Endothelial cell of umbilical vein (primary cell): ENCODE data around the gene SLC6A18. TPM values are rescaled to one million over a fixed set of nuclear protein-coding genes. Genes with fewer than 3 reads are reported as not detected.

Experiments
- BruUV-seq: library from RNA; stranded (reverse); fragments of 400-500 nt; replicated peaks from 2 replicates; lab custom pipeline; 2021; lab: Mats Ljungman, UMichigan
- CTCF ChIA-PET: fragments of 300-600, 350-600 bp; sonication (Branson Sonifier 250); formaldehyde crosslinking; loops from one replicate; lab custom pipeline; 2021; ENCODE audit warnings: antibody characterized with exemption, inconsistent platforms; lab: Charles Lee
- POLR2A ChIA-PET: fragments of 300-600, 350-600 bp; sonication (Branson Sonifier 250); formaldehyde crosslinking; loops from one replicate; lab custom pipeline; 2021; ENCODE audit warnings: antibody characterized with exemption, inconsistent platforms; lab: Charles Lee
- DNase-seq: peaks from one replicate; pipeline ENCODE4 v3.0.0-alpha.2; 2011; ENCODE audit warnings: low read depth, low spot score
- FAIRE-seq: peaks from 2 replicates; lab custom pipeline; 2011; peaks lifted over from hg19 to GRCh38; lab: Jason Lieb, UNC
- H2AFZ ChIP-seq: 2 replicates; pipeline ENCODE4 v1.6.0; 2012; ENCODE audit warnings: low read depth, low read length, control low read depth, inconsistent platforms
- H3K27ac ChIP-seq: 2 replicates; pipeline ENCODE4 v1.5.1; 2011; ENCODE audit warnings: low read depth, mild to moderate bottlenecking, control low read depth, low read length, moderate library complexity; ENCODE audit not compliant: insufficient read depth
- H3K27me3 ChIP-seq, 2 experiments: 2 replicates each; pipeline versions ENCODE4 v1.6.0 to v1.6.1; 2011; ENCODE audit warnings: low read length in 2 of 2, mixed read lengths in 1 of 2; ENCODE audit not compliant: control insufficient read depth in 2 of 2, insufficient read depth in 2 of 2
- H3K36me3 ChIP-seq, 2 experiments: 2 replicates in 1 of 2; 3 replicates in 1 of 2; pipeline ENCODE4 v1.5.1; 2011; ENCODE audit warnings: low read length in 2 of 2, mild to moderate bottlenecking in 1 of 2, moderate library complexity in 1 of 2; ENCODE audit not compliant: control insufficient read depth in 2 of 2, insufficient read depth in 2 of 2; ENCODE audit errors: extremely low read depth in 1 of 2
- H3K4me1 ChIP-seq: 3 replicates; pipeline ENCODE4 v1.5.1; 2011; ENCODE audit warnings: mild to moderate bottlenecking, low read length; ENCODE audit not compliant: control insufficient read depth, insufficient read depth; ENCODE audit errors: extremely low read depth
- H3K4me2 ChIP-seq: 2 replicates; pipeline ENCODE4 v1.6.1; 2011; ENCODE audit warnings: low read length, control low read depth, mixed read lengths; ENCODE audit not compliant: insufficient read depth
- H3K4me3 ChIP-seq, 3 experiments: fragments of 200-600 bp in 1 of 3; sonication (generic), shearing (Covaris generic) in 1 of 3; replicated peaks in 1 of 3; 2 replicates each; pipeline ENCODE4 v1.5.1; 2011 to 2016; ENCODE audit warnings: control low read depth in 3 of 3, low read length in 3 of 3, mild to moderate bottlenecking in 2 of 3, inconsistent platforms in 1 of 3, low read depth in 1 of 3, moderate library complexity in 1 of 3; ENCODE audit not compliant: insufficient read depth in 1 of 3
- H3K79me2 ChIP-seq: 2 replicates; pipeline ENCODE4 v1.6.0; 2012; ENCODE audit warnings: low read length, inconsistent platforms; ENCODE audit not compliant: control insufficient read depth, insufficient read depth
- H3K9ac ChIP-seq: replicated peaks from 2 replicates; pipeline ENCODE3; 2011; ENCODE audit warnings: low read length, control low read depth; ENCODE audit not compliant: insufficient read depth; ENCODE audit errors: extremely low read depth
- H3K9me1 ChIP-seq: replicated peaks from 3 replicates; pipeline ENCODE4 v1.6.0; 2011; ENCODE audit warnings: mild to moderate bottlenecking, low read length; ENCODE audit not compliant: control insufficient read depth, insufficient read depth; ENCODE audit errors: extremely low read depth
- H3K9me3 ChIP-seq: replicated peaks from 2 replicates; pipeline ENCODE4 v1.5.1; 2012; ENCODE audit warnings: low read length, inconsistent platforms; ENCODE audit not compliant: control insufficient read depth, insufficient read depth
- H4K20me1 ChIP-seq: replicated peaks from 2 replicates; pipeline ENCODE3; 2011; ENCODE audit warnings: mild to moderate bottlenecking, low read length; ENCODE audit not compliant: control insufficient read depth, insufficient read depth; ENCODE audit errors: extremely low read depth
- EZH2 ChIP-seq: IDR thresholded peaks from 2 replicates; pipeline ENCODE4 v1.6.1; 2012; ENCODE audit warnings: borderline replicate concordance, low read depth, mild to moderate bottlenecking, moderate library complexity, low read length, inconsistent platforms; ENCODE audit not compliant: severe bottlenecking
- FOS ChIP-seq: IDR thresholded peaks from 2 replicates; pipeline ENCODE4 v1.6.1; 2011; ENCODE audit warnings: mild to moderate bottlenecking, low read length, moderate library complexity, borderline replicate concordance; ENCODE audit not compliant: insufficient read depth
- GATA2 ChIP-seq: IDR thresholded peaks from 2 replicates; pipeline ENCODE4 v1.7.0; 2011; ENCODE audit warnings: low read depth, mild to moderate bottlenecking, moderate library complexity, mixed read lengths, low read length; ENCODE audit not compliant: insufficient read length, insufficient read depth
- JUN ChIP-seq: IDR thresholded peaks from 2 replicates; pipeline ENCODE4 v1.6.1; 2011; ENCODE audit warnings: borderline replicate concordance, low read depth; ENCODE audit not compliant: insufficient read length, insufficient read depth
- POLR2AphosphoS5 ChIP-seq: IDR thresholded peaks from 2 replicates; pipeline ENCODE4 v1.6.1; 2012; ENCODE audit warnings: low read depth, mild to moderate bottlenecking, control low read depth, low read length, moderate library complexity; ENCODE audit not compliant: insufficient read depth
- dilution Hi-C: fragments of 300-500 bp; cut with MboI; formaldehyde crosslinking; loops from one replicate; pipeline ENCODE4 v1.15.0; 2019; ENCODE audit warnings: low sequenced_read_pairs; ENCODE audit not compliant: extremely low pct_ligation_motif_present
- intact Hi-C: fragments of 100-400 bp; cut with micrococcal nuclease; formaldehyde crosslinking; loops from one replicate; pipeline ENCODE4 v1.10.0; 2022
- polyA plus RNA-seq, 4 experiments: library from polyadenylated mRNA; depleted of rRNA in 3 of 4; stranded (reverse) in 3 of 4; unstranded in 1 of 4; fragments of >200 nt; gene quantifications; 2 replicates each; pipeline versions ENCODE4 v1.2.1 to v1.2.3, GENCODE V29; 2011 to 2012; ENCODE audit warnings: missing spikeins in 1 of 4
- total RNA-seq: library from RNA; stranded (reverse); gene quantifications from 2 replicates; pipeline ENCODE4 v1.2.3, GENCODE V29; 2021
- TF ChIP-seq, protein P1 (sequence below), 2 donors: IDR thresholded peaks; 1 replicate in 1 of 2; 2 replicates in 1 of 2; pipeline ENCODE4 v1.5.1; 2011; ENCODE audit warnings: low read length in 2 of 2, mild to moderate bottlenecking in 2 of 2, moderate library complexity in 2 of 2, control low read depth in 1 of 2, inconsistent platforms in 1 of 2, low read depth in 1 of 2; ENCODE audit not compliant: insufficient read depth in 1 of 2; ENCODE audit errors: extremely low read depth in 1 of 2

Gene SLC6A18
- total and polyA plus RNA-seq, 2 donors (not counting 3 experiments of a cell fraction or from before 2014, with no cell fraction given) = not detected

DNA sequence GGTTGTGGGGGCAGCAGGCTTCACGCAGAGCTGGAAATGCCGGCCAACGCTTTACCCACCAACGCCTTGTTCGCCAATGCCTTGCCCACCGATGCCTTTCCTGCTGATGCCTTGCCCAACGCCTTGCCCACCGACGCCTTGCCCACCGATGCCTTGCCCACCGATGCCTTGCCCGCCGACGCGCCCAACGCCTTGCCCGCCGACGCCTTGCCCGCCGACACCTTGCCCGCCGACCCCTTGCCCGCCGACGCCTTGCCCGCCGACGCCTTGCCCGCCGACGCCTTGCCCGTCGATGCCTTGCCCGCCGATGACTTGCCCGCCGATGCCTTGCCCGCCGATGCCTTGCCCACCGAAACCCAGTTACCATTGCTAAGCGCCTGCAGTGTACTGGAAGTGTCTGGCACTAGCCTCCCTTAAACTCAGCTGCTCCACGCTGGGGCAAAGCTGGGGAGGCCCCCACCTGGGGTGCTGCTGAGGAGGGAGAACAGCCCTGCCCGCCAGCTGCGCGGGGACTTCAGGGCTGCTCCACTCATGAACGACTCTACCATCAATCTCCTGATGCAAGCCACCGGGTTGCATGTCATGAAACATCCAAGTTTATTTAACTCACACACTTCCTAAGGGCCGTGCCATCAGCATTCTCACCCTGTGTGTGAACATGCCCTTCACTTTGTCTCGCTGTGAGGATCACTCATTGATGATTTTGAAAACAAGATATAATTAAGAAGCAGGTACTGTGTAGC, 1.8 kb downstream of the SLC6A18 start:
- Histone ChIP-seq H3K4me1 (no peaks in the 10 kb centered on the region), H4K20me1 (no peaks in the 10 kb centered on the region), H3K4me3 (no peak overlapping the region), H3K4me2 (no peak overlapping the region), H3K27ac (no peak overlapping the region), H3K9me1 (no peaks in the 10 kb centered on the region), H2AFZ (no peak overlapping the region), H3K79me2 (no peaks in the 10 kb centered on the region), H3K27me3 (peaks cover 0 to 2% of the 10 kb centered on the region in 2 experiments), H3K9me3 (no peaks in the 10 kb centered on the region), H3K36me3 (no peaks in the 10 kb centered on the region), H3K9ac (no peak overlapping the region)
- BruUV-seq = no TSS peak
- no peak for FAIRE-seq
- dilution Hi-C loops = no loop called here
- CTCF ChIA-PET = no interaction called here
- DNase-seq = no peak
- POLR2A ChIA-PET = no interaction called here
- TF ChIP-seq POLR2AphosphoS5 (no peak), FOS (no peak), JUN (no peak), EZH2 (no peak), GATA2 (no peak)
- TF ChIP-seq, protein P1, sequence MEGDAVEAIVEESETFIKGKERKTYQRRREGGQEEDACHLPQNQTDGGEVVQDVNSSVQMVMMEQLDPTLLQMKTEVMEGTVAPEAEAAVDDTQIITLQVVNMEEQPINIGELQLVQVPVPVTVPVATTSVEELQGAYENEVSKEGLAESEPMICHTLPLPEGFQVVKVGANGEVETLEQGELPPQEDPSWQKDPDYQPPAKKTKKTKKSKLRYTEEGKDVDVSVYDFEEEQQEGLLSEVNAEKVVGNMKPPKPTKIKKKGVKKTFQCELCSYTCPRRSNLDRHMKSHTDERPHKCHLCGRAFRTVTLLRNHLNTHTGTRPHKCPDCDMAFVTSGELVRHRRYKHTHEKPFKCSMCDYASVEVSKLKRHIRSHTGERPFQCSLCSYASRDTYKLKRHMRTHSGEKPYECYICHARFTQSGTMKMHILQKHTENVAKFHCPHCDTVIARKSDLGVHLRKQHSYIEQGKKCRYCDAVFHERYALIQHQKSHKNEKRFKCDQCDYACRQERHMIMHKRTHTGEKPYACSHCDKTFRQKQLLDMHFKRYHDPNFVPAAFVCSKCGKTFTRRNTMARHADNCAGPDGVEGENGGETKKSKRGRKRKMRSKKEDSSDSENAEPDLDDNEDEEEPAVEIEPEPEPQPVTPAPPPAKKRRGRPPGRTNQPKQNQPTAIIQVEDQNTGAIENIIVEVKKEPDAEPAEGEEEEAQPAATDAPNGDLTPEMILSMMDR (IDR thresholded peaks at IDR 0.05; ENCODE audit: extremely low read depth in 1 of 2, insufficient read depth in 1 of 2, low read depth in 1 of 2, low read length in 2 of 2) = no peak
- intact Hi-C loops = no loop called here
